ENCODE measurements around the gene UQCRC1.

Gene UQCRC1

GRCh38 chr3:48592519-48593087 lies 16.8 kb downstream of the UQCRC1 start:
- TF ChIP-seq, protein P1, sequence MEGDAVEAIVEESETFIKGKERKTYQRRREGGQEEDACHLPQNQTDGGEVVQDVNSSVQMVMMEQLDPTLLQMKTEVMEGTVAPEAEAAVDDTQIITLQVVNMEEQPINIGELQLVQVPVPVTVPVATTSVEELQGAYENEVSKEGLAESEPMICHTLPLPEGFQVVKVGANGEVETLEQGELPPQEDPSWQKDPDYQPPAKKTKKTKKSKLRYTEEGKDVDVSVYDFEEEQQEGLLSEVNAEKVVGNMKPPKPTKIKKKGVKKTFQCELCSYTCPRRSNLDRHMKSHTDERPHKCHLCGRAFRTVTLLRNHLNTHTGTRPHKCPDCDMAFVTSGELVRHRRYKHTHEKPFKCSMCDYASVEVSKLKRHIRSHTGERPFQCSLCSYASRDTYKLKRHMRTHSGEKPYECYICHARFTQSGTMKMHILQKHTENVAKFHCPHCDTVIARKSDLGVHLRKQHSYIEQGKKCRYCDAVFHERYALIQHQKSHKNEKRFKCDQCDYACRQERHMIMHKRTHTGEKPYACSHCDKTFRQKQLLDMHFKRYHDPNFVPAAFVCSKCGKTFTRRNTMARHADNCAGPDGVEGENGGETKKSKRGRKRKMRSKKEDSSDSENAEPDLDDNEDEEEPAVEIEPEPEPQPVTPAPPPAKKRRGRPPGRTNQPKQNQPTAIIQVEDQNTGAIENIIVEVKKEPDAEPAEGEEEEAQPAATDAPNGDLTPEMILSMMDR (conservative IDR thresholded peaks at IDR 0.05; ENCODE audit: low read depth): no peak
- CTCF ChIA-PET: no interaction called here
- H3K27ac ChIP-seq: peak overlapping the region; percentile 100
- POLR2A ChIA-PET (ENCODE audit: low non-redundant PET): no interaction called here
- no peak for DNase-seq (ENCODE audit: low spot score)

- DNase-seq (ENCODE audit: low spot score): no peak
- TF ChIP-seq, protein P1 (conservative IDR thresholded peaks at IDR 0.05; ENCODE audit: low read depth): no peak
- H3K27ac ChIP-seq: peak overlapping the region; percentile 100
- POLR2A ChIA-PET (ENCODE audit: low non-redundant PET): no interaction called here
- CTCF ChIA-PET: no interaction called here
Observed at GRCh38 chr3:48591886-48592518, 17.4 kb downstream of the UQCRC1 start.

- CTCF ChIA-PET: no interaction called here
- peak overlapping the region; percentile 100 for H3K27ac ChIP-seq
- DNase-seq (ENCODE audit: low spot score): no peak
- POLR2A ChIA-PET (ENCODE audit: low non-redundant PET): no interaction called here
- TF ChIP-seq, protein P1 (conservative IDR thresholded peaks at IDR 0.05; ENCODE audit: low read depth): no peak
Observed at GRCh38 chr3:48591436-48591835, 18.0 kb downstream of the UQCRC1 start.

- ChIA-PET CTCF (no interaction called here), POLR2A (ENCODE audit: low non-redundant PET) (no interaction called here)
- TF ChIP-seq, protein P1 (conservative IDR thresholded peaks at IDR 0.05; ENCODE audit: low read depth): no peak
- peak overlapping the region; percentile 100 for H3K27ac ChIP-seq
- DNase-seq (ENCODE audit: low spot score): no peak
Observed at GRCh38 chr3:48588230-48588629, 21.2 kb downstream of the UQCRC1 start.

DNA sequence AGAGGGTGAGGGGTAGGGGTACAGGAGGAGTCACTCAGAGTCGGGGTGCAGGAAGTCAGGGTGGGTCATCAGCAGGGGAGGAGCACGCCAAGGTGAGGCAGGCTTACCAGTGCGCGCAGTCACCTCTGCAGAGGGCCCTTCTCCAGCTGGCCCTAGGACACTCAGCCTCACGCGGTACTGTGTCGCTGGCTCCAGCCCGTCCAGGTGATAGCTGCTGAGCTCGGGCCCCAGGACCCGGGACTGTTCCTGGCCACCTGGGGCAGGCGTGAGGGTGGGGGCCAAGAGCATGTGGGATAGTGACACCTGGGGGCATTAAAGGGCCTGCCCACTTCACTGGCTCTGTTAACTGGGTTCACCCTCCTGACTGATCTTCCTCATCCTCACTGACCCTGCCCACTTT lies 21.8 kb downstream of the UQCRC1 start:
- DNase-seq (ENCODE audit: low spot score): no peak
- TF ChIP-seq, protein P1 (conservative IDR thresholded peaks at IDR 0.05; ENCODE audit: low read depth): no peak
- CTCF ChIA-PET: no interaction called here
- H3K27ac ChIP-seq: peak overlapping the region; percentile 100
- POLR2A ChIA-PET (ENCODE audit: low non-redundant PET): no interaction called here

GRCh38 chr3:48585411-48585810 lies 24.0 kb downstream of the UQCRC1 start:
- H3K27ac ChIP-seq: peak overlapping the region; percentile 100
- CTCF ChIA-PET: no interaction called here
- POLR2A ChIA-PET (ENCODE audit: low non-redundant PET): no interaction called here
- no peak for DNase-seq (ENCODE audit: low spot score)
- TF ChIP-seq, protein P1 (conservative IDR thresholded peaks at IDR 0.05; ENCODE audit: low read depth): no peak
